HT1080 (cell line): Measurements from ENCODE around the gene COX7B2. TPM values are rescaled to one million over a fixed set of nuclear protein-coding genes. Genes with fewer than 3 reads are reported as not detected.

Experiments used
- DNase-seq: peaks from one replicate; pipeline ENCODE4 v3.0.0-alpha.2; 2015; ENCODE audit warnings: low read depth
- total RNA-seq: library from RNA; depleted of rRNA; stranded (reverse); fragments of >200 nt; shearing (Covaris generic); gene quantifications from 2 replicates; pipeline ENCODE4 v1.2.3, GENCODE V29; 2014; rRNA removed

The COX7B2 gene
- total RNA-seq, 1 experiment from 2014 or later = not detected

- DNase-seq = no peak
Observed at GRCh38 chr4:46720055-46720454, 189.0 kb downstream of the COX7B2 start.

- DNase-seq = no peak
Observed at GRCh38 chr4:46717950-46718349, 191.1 kb downstream of the COX7B2 start.

- DNase-seq = no peak
Observed at GRCh38 chr4:46715468-46715867, 193.6 kb downstream of the COX7B2 start.

GRCh38 chr4:46698891-46699290 is 210.2 kb downstream of the COX7B2 start:
- no peak for DNase-seq

Other genes starting within 250 kb of the COX7B2 start
- 0.03 and 0.11 TPM in 2 replicates for gene GABRA4, start 84.3 kb upstream of the COX7B2 start, total RNA-seq
- gene GABRB1, start 122.3 kb upstream of the COX7B2 start, total RNA-seq = 0.53 and 0.76 TPM in 2 replicates